Stimulated activated CD8-positive, alpha-beta memory T cell treated with anti-CD3 and anti-CD28 coated beads, Interleukin-7, amount 100 ng/mL, for 24 hours (primary cell): Measurements from ENCODE around the gene CCNJ.
"Not testable (repeated sequence)": the region's sequence is repeated elsewhere in the genome, so short reads cannot be mapped to it uniquely, and the experiment has no call there.

Experiments
- DNase-seq: peaks from one replicate; pipeline ENCODE4 v3.0.0-alpha.2; 2020; ENCODE audit warnings: low read depth

CCNJ gene

GRCh38 chr10:96043033-96043892 lies at the start of gene CCNJ:
CCNJ (plus strand) TSS chr10:96043583; CDS start chr10:96044394, 811 bp downstream.
- peak; percentile 59 for DNase-seq

- DNase-seq, result not testable (repeated sequence)
Measured at GRCh38 chr10:95994376-95994775, 49.0 kb upstream of the CCNJ start.

GRCh38 chr10:95998255-95998784 lies 45.1 kb upstream of the CCNJ start:
- DNase-seq, result no peak

GRCh38 chr10:96013956-96014355 lies 29.4 kb upstream of the CCNJ start:
- DNase-seq, result no peak

- DNase-seq, result no peak
Measured at GRCh38 chr10:96014473-96015102, 28.8 kb upstream of the CCNJ start.

- no peak for DNase-seq
Measured at GRCh38 chr10:96017191-96017687, 26.1 kb upstream of the CCNJ start.

GRCh38 chr10:96021332-96021731 lies 22.1 kb upstream of the CCNJ start:
- no peak for DNase-seq

- no peak for DNase-seq
Measured at GRCh38 chr10:96022739-96023138, 20.6 kb upstream of the CCNJ start.

- DNase-seq, result no peak
Measured at GRCh38 chr10:96023168-96023567, 20.2 kb upstream of the CCNJ start.

GRCh38 chr10:96025566-96025965 lies 17.8 kb upstream of the CCNJ start:
- no peak for DNase-seq

- DNase-seq, result no peak
Measured at GRCh38 chr10:96034625-96035024, 8.8 kb upstream of the CCNJ start.

GRCh38 chr10:96038476-96039387 lies 4.7 kb upstream of the CCNJ start:
- DNase-seq, result no peak

- DNase-seq, result no peak
Measured at GRCh38 chr10:96041146-96041545, 2.2 kb upstream of the CCNJ start.

- peak; percentile 22 for DNase-seq
Measured at GRCh38 chr10:96043893-96044715, 721 bp downstream of the CCNJ start.

GRCh38 chr10:96044736-96045135 lies 1.4 kb downstream of the CCNJ start:
- no peak for DNase-seq

- no peak for DNase-seq
Measured at GRCh38 chr10:96046546-96046945, 3.2 kb downstream of the CCNJ start.

- DNase-seq, result no peak
Measured at GRCh38 chr10:96047004-96047649, 3.7 kb downstream of the CCNJ start.

- not testable (repeated sequence) for DNase-seq
Measured at GRCh38 chr10:96047925-96048324, 4.5 kb downstream of the CCNJ start.

GRCh38 chr10:96049340-96049739 lies 6.0 kb downstream of the CCNJ start:
- DNase-seq, result no peak

GRCh38 chr10:96053985-96054384 lies 10.6 kb downstream of the CCNJ start:
- no peak for DNase-seq

- no peak for DNase-seq
Measured at GRCh38 chr10:96056787-96057186, 13.4 kb downstream of the CCNJ start.
